ENCODE results near the gene ALOX5AP.

Gene ALOX5AP

DNA sequence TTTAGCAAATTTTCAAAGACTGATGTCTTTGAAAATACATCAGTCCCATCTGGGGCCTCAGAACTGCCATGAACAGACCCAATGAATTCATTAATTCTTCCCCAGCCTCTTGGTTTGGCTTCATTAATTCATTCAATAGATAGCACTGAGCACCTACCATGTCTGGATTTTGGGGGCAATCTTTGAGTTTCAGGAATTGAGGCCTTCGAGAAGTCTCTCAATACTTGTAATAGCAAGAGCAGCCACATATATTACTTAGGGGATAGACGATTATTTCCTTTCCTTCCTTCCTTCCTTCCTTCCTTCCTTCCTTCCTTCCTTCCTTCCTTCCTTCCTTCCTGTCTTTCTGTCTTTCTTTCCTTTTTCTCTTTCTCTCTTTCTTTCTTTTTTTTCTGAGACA, 64.8 kb downstream of the ALOX5AP start:
- no peak for DNase-seq

DNA sequence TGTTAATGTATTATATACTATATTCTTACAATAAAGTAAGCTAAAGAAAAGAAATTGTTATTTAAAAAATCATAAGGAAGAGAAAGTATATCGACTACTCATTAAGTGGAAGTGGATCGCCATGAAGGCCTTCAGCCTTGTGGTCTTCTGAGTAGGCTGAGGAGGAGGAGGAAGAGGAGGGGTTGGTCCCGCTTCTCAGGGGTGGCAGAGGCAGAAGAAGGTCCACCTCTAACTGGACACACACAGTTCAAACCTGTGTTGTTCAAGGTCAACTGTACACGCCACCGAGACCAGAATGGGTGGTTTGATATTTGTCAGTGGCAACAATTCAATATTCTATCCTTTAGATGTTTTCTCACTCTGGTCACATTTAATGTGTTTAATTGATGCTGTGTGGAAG, 67.2 kb downstream of the ALOX5AP start:
- DNase-seq: peak; percentile 19

DNA sequence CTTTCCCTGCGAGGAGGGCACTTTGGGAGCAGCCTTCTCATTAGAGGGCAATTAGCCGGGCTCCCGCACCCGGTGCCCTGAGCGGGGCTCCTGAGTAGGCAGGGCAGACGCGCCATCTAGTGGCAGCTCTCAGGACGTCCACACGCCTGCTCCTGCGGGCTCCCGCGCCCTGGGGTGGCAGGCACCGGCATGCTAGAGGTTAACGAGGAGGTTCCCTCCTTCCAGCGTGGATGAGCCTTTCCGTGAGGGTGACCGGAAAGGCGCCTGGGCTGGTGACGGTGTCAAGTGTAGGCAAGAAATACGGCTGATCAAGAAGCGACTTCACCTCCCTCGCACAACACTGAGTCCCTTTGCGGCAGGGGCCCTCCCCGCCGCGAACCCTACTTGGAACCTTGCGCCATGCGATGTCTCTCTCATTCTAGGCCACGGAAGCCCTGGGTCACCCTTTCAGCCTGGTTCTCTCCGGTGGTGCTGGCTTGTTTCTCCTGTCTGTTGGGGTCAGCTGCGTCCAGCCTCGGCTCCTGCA, 67.7 kb downstream of the ALOX5AP start:
- peak; percentile 79 for DNase-seq

DNA sequence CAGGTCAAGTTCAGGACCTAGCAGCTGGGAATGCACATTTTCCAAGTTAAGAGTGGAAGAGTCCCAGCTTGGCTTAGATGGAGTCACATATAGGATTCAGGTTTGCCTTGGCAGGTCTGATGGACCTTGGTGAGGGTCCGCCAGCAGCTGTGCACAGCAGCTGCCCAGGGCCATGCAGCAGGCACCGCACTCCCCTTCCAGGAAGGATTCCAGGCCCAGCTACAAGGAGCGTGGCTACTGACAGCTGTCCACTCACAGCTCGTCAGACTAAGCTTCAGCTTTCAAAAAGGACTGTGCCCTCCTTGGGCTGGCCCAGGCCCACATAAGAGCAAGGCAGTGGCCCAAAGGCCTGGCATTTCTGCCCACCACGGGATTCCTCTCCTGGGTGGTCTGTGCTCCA, 68.4 kb downstream of the ALOX5AP start:
- no peak for DNase-seq

DNA sequence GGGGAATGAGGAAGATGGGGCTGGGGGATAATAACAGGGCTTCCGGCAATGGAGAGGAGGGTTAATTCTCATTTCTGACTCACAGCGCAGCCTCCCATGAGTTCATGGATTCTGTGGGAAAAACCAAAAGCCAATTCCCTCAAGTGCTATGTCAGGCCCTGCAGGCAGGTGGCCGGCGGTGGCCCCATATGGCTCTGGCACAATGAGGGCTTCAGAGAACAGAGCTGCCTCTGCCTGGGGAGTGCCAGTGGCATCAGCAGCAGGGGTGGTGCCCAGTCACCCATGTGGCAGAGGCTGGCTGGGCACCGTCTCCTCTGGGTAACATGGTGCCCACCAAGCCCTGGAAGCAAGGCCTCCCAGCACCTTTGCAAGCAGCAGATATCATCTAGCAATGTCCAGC, 69.1 kb downstream of the ALOX5AP start:
- no peak for DNase-seq

DNA sequence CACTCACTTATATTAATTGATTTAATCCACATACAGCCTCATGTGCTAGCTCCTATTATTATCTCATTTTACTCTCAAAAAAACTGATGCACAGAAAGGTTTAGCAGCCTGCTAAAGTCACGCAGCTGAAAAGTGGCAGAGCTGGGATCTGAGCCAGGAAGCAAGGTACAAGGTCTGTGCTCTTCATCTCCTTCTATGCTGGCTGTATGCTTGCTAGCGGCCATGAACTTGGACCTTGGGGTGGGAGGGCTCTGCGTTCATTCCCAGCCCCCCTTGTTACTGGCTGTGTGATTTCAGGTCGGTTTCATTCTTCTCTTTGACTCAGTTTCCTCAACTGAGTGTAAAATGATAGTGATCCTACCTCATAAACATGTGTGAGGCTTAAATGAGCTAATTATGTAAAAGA, 69.8 kb downstream of the ALOX5AP start:
- no peak for DNase-seq

DNA sequence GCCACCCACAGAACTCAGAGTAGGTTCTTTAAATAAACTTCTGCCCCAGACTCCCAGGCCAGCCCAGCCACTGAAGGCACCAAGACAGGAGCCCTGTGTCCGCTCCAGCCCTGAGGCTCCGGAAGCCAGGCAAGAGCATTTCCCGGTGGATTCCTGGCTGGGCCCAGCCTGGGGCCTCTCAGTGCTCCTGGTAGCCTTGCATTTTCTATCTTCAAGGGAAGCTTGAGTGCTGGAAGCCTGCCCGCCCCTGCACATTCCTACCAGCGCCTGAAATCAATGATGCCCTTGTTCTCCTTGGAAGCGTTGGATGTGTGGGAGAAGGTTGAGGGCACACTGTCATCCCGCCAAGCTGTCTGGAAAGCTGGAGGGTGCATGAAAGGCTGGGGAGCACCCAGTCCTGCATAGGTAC, 70.3 kb downstream of the ALOX5AP start:
- DNase-seq: no peak

DNA sequence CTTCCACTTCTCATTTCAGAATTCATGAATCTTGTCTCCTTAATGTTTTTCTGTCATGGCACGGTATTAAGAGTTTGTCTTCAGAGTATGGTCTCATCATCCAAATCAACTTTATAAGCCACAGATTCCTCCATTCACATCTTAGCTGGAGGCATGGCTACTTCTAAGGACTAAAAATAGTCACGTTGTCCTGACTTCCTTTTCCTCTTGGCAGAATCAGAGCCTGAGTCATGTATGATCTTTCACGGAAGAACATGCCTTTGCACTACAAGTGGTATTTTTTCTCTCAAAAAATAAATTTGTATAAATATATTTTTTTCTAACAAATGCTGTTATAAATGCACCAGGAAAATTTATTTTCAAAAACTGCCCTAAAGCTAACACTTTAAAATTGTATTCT, 71.4 kb downstream of the ALOX5AP start:
- DNase-seq: peak; percentile 66

DNA sequence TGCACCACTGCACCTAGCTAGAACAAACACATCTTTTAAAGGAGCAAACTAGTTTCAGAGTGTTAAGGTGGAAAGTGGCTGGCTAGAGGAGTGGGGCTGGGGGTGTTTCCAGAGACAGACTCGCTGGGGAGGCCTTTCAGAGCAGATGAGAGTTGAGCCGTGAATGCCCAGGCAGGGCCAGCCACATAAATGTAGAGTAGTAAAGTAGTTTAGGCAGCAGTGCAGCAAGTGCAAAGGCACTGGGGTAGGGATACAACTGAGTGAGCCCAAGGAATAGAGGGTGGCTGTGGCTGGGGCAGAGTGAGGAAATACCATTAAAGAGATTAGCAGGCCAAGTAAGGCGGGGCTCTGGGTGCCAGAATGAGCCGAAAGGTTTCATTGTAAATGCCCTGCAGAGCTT, 72.0 kb downstream of the ALOX5AP start:
- DNase-seq: no peak

DNA sequence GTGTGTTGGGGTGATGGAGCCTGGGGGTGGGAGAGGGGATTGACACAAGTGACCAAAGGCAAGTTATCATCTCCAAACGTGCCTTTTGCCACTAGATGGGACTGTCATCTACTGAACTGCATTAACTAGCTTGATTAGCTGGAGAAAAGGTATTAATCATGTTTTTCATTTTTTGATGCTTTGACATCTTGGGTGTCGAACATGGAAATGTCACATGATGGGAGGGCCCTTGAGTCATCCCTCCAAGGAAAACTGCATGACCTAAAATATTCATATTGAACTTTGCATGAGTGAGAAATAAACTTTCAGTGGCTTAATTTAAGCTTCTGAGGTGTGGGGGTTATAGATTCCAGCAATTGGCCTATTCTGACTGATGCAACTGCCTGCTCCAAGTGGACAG, 73.3 kb downstream of the ALOX5AP start:
- no peak for DNase-seq

DNA sequence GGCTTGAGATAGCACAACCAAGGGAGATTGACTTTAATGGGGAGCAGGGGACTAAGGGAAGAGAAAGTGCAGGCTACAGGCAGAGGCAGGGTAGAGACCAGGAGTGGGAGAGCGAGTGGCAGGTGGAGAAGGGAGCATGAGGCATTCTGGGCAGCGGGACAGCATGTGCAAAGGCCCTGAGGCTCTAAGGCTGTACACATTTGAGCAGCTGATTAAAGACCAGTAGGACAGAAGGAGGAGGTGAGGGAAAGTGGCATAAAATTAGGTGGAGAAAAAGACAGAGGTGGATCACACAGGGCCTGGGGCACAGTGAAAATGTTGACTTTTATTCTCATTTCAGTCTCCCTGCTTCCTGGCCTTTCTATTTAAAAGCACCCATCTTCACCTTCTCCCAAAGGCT, 74.4 kb downstream of the ALOX5AP start:
- DNase-seq: no peak

DNA sequence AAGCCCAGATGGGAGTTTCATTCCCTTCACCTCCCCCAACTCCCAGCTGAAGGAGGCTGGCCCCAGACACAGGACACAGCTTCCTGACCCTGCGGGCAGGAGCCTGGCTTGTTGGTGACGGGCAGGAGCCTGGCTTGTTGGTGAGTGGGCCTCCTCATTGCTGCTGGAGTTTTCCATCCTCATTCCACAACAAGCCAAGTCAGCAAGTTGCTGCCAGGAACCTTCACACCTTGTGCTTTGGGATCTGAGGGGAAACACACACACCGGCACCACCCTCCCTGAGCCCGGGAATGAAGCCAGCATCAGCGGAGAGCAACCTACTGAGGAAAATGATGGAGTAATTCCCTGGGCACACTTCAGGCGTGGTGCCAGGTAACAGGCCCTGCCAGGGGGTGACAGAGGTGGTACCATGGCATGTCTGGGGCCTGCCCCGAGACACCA, 74.9 kb downstream of the ALOX5AP start:
- no peak for DNase-seq

DNA sequence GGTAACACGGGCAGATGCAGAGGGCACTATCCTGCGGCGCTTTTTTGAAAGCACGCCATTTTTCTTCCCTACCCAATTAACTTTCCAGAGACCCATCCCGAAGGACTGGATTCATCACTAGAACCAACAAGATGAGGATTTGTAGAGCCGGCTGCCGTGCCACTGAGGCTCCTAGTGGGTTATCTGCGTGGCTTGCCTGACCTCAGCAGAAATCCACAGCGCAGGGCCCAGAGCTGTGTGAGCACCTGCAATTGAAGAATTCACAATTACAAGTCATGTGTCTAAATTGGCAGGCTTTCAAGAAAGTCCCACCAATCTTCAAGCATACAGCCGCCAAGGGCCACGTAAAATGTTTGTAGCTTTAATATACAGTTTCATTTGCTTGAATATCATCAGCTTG, 75.5 kb downstream of the ALOX5AP start:
- no peak for DNase-seq

Measured in MV-4-11 (cell line).